Left forelimb (tissue), 1 donor: ENCODE results near the gene EIF4EBP3.

Source experiments
- DNase-seq: peaks from one replicate; pipeline ENCODE4 v3.0.0-alpha.2; 2018; ENCODE audit warnings: low spot score

Gene EIF4EBP3

DNA sequence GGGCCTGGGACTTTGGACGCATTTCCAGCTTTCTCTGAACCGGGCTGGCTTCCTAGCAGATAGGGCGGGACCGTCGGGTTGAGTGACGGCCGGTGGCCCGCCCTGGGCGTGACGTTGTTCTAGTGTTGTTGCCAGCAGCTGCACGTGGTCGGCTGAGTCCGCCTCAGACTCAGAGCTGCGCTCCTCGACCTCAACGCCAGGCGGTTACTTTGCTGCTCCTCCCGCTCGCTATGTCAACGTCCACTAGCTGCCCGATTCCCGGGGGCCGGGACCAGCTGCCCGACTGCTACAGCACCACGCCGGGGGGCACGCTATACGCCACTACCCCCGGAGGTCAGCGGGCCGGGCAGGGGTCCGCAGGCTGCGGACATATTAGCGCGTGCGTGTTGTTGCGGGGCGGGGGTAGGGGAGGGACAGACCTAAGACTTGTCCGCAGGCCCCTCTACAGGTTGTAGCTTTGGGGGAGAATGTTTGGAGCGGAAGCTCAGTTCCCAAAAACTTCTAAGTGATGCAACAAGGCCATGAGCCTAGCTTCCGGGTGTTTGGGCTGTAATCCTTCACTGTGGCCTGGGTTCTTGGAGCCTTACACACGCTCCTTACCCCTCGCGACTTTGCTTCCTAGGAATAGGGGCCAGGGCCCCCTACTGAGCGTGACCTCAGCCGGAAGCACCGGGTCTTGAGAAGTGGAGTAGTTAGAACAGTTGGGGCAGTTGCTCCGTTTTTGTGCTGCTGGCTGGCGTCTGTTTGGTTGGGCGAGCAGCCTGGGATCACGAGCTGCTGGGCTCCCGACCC, at the start of gene EIF4EBP3:
EIF4EBP3 (plus strand) TSS at position 155 of the 792 bp plus-strand sequence; CDS start at position 231, 76 bp downstream.
- DNase-seq = peak; percentile 99

DNA sequence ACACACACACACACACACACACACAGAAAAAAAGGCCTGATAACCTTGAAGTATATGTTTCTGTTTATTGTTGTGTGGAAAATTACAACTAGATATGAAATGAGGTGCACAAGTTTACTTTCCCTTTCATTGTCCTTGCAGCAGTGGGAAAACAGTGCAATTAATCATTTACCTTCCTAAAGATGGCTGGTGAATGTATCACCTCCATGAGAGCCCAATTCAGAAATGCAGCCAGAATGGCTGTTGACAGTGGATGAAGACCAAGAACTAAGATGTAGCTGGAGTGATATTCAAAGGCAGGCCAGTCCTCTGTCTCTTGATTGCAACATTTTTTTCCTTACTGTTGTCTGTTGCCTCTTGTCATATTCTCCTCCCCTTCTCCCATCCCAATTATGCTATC, 49.6 kb upstream of the EIF4EBP3 start:
- DNase-seq = no peak

DNA sequence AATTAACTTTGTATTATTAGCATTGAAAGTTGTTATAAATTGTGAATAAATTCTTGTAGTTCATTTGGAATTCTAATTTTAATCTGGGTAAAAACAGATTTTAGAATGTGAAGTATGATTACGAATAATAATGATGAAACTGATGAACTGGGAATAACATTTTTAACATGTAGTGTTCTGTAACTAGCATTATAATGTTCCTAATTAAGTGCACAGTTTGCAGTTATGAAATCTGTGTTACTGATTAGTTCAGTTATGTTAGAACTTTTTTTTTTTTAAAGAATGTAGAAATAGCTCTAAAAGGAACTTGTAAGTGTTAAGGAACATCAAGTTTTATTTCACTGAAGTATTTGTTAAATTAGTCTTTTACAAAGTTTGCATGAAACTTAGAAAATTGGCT, 48.9 kb upstream of the EIF4EBP3 start:
- no peak for DNase-seq

DNA sequence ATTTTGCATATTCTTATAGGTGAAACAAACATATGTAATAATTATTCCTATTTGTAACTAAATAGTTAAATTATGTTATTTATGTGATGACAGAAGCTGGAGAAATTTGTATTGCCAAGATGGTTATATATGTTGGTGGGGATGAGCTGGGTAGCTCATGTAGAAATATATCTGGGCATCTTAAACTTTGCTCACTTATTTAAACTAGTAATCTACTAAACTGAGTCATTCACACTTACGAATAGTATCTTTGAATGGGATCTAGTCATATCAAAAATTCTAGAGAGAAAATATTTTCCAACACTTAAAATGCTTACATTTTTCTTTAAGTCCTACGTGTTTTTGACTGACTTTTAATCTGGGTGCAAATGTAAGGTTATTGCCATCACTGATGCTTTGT, 44.6 kb upstream of the EIF4EBP3 start:
- no peak for DNase-seq

DNA sequence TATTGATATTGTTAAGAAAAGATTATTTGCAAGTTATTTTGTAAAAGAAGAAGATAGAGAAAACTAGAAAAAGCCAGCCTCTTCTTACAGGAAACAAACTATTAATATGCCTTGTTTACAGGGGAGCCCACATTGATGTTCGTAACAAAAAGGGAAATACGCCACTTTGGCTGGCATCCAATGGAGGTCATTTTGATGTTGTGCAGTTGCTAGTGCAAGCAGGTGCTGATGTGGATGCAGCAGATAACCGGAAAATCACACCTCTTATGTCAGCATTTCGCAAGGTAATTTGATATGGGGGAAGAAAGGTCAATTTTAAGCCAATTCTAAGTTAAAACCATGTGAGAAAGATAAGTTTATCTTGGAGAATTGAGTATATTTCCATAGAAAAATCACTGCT, 37.6 kb upstream of the EIF4EBP3 start:
- DNase-seq = no peak

DNA sequence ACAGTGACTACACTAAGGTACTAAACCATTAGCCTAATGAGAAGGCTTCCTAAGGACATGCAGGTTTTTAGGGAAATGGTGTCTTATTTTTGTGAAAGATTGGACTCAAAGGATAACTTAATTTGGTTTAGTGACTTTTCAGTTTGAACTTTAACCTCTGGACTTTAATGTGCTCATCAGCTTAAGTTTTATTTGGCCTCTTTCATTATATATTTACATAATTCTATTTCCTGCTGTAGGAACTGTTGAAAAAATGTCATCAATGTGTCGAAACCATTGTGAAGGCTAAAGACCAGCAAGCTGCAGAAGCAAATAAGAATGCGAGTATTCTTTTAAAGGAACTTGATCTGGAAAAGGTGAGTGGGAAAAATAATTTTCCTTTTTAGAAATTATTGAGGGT, 34.3 kb upstream of the EIF4EBP3 start:
- DNase-seq = no peak

DNA sequence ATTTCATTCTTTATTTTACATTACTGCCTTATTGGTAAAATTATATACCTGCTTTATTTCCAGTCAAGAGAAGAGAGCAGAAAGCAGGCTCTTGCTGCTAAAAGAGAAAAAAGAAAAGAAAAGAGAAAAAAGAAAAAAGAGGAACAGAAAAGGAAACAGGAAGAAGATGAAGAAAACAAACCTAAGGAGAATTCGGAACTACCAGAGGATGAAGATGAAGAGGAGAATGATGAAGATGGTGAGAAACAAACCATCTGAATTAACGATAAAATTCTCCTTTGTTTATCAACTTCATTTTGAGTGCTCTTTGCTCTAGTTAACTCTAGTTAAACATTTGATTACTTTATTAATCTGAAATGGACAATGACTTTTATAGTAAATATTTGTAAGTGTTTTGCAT, 23.5 kb upstream of the EIF4EBP3 start:
- DNase-seq = no peak

DNA sequence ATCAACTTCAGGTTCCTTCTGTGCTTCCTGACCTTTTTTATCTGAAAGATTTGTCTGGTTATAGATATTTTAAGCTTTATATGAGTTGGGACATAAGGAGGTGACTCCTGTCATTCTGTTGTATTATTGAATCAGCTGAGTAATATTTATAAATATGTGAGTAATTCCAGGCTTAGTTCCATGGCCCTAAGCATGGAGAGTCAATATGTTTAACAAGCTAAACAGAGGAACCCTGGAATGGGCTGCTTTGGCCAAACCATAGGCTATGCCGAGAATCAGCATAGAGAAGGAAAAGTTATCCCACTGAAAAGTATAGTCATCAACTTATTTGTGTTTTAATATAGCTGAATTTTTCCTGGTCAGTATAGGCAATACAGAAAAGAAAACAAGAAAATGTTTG, 7.2 kb upstream of the EIF4EBP3 start:
- no peak for DNase-seq

DNA sequence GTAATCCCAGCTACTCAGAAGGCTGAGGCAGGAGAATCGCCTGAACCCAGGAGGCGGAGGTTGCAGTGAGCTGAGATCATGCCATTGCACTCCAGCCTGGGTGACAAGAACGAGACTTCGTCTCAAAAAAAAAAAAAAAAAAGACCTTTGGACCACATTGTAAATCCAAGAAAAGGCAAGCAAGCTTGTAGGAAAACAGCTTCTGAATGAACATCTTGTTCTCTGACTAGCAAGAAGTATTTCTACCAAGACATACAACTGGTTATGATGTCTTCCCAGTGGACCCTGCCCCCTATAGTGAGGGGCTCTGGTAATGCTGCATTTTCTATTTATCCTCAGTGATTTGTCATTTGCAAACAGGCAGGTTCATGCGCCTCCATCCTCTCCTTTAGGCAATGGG, 4.5 kb upstream of the EIF4EBP3 start:
- no peak for DNase-seq

DNA sequence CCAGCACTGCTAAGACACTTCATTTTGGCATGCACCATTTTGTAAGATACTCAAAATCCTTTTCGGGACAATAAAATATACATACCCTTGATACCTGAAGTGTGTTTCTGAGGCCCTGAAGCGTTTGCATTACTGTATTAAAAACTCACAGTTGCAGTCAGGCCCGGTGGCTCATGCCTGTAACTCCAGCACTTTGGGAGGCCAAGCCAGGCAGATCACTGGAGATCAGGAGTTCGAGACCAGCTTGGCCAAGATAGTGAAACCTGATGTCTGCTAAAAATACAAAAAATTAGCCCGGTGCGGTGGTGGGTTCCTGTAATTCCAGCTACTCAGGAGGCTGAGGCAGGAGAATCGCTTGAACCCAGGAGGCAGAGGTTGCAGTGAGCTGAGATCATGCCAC, 2.5 kb upstream of the EIF4EBP3 start:
- DNase-seq = no peak

DNA sequence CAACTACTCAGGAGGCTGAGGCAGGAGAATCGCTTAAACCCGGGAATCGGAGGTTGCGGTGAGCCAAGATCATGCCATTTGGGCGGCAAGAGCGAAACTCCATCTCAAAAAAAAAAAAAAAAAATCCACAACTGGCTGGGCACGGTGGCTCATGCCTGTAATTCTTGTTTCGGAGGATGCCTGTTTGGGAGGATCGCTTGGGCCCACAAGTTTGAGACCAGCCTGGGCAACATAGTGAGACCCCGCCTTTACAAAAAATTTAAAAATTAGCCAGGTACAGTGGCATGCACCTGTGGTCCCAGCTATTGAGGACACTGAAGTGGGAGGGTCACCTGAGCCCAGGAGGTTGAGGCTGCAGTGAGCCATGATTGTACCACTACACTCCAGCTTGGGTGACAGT, 1.9 kb upstream of the EIF4EBP3 start:
- DNase-seq = no peak

DNA sequence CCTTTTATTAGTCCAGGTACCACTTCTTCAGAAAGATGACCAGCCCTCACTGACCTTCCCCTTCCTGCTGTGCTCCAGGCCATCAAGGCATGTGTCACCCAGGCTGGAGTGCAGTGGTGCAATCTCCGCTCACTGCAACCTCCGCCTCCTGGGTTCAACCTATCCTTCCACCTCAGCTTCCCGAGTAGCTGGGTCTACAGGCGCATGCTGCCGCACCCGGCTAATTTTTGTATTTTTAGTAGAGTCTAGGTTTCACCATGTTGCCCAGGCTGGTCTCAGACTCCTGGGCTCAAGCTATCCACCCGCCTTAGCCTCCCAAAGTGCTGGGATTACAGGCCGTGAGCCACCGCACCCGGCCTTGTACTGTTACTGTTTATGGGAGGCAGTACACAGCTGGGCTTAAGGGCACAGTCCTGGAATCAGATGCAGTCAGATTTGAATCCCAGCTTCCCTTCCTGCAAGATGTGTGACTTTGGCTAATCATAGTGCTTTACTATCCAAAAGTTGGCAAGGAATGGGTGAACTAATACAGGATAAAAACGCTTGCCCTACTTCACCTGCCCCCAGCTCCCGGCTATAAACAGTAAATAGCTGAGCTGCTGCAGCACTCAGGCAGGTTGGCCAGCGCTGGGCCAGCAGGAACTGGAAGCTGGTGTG, 483 bp upstream of the EIF4EBP3 start:
- DNase-seq = no peak

DNA sequence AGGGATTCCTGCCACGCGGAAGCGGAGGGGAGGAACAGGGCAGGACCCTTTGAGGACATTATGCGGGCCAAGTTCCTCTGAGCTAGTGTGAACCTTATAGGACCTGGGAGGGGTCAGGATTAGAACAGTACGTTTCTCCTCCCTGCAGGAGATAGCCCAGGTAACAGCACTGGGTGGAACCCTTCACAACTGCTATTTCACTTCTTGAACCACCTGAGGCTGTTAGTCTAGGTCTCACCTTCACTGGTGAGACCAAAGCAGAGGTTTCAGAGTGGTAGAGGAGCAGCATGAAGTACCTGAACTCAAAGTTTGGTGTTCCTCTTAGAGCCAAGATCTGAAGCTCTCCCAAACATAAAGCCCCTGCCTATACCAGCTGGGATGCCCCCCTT, 832 bp downstream of the EIF4EBP3 start:
- DNase-seq = no peak

DNA sequence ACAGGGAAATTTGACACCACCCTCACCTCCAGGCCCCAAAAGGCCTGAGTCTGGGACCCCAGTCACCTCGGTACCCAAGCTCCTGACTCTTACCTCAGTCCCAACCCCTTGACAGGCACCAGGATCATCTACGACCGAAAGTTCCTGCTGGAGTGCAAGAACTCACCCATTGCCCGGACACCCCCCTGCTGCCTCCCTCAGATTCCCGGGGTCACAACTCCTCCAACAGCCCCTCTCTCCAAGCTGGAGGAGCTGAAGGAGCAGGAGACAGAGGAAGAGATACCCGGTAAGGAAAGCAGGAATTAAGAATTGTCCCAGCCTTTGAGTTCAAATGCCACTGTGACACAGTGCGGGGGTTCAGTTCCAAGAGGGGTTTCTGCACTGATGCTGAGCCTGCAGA, 1.3 kb downstream of the EIF4EBP3 start:
- no peak for DNase-seq

DNA sequence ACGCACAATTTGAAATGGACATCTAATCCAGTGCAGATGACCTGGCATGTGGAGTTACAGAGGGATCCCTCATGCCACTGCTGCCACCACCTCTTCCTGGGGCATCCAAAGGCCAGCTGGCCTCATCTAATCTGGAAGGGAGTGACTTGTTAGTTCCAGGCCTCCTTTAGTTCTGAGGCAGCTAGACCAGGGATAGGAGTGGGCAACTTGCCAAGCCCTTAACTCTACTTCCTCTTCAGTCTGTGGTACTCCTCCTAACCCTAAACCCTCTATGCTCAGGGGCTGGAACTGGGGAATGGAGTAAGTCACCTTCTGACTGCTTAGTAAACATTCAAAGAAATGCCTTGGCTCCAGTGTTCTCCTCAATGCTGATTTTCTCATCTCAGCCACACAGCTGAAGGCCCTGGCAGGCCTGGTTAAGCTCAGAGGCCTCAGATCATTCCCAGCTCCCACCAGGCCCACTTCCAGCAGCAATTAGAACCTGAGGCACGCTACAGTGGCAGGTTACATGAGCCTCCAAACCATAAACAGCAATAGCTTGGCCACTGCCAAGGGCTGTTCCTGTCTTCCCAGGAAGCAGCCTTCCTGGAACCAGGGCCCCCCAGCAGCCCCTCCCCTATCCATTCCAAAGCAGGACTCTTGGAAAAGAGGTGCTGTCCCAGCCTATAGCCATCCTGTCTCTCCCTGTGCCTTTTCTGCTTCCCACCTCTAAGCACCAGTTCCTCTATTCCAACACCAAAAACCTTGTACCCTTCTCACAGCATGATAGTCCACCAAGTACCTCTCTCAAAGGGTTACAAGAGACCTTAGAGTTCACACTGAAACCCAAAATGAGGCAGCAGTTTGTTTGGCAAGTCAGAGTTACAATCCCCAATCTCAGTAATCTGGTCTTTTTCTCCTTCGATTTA, 2.0 kb downstream of the EIF4EBP3 start:
- DNase-seq = no peak

DNA sequence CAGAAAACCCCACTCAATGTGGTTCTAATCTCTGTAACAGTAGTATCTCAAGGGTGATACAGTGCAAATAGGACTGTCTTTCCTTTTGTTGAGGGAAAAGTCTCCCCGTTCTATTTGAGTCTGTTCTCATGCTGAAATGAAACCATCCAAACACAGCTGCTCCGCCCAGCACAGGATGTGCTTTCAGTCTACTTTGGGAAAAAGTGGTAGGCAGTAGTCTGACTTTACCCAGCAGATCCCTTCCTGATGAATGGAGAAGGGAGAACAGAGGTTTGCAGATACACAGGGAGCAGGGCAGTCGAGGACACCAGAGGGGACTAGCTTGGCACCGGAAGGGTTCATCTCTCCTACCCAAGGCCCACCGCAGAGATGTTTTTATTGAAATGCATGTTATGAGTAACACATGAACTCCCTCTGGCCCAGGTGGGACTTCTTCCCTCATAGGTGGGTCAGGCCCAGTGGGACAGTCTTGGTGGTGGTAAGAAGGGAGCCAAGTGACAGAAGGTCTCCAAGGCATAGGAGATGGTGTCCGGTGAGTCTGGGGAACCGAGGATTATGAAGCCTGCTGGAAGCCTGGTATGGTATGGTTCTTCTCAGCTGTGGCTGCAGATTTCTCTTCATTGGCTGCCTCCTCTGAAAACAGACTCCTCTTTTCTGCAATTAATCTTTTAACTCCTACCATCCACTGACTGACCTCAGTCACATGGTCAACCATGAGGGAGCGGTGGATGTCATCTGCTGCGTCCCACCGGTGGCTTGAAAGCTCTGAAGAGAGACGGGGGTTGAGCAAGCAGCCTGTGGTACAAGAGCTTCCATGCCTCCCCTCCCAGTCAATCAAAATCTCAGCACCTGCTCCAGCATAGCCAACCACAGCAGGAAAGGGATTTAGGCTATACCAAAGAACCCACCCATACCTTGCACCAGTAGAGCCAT, 3.0 kb downstream of the EIF4EBP3 start:
- DNase-seq = no peak

DNA sequence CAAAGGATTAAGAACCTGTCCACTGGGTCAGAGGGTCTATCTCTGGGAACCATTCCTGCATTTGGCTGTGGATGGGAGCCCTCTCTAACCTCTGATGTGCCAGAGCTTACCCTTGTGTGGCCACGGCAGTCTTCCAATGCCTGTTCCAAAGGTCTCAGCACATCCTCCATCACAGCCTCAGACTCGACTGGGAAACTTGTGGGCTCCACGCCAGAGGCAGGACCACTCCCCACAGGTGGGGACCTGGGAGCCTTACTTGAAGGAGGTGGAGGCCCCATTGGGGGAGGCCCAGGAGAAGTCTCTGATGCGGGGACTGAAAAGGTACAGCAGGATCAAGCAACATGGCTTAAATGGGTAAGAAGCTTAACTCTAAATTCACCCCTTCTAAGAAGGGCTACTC, 4.4 kb downstream of the EIF4EBP3 start:
- DNase-seq = no peak

DNA sequence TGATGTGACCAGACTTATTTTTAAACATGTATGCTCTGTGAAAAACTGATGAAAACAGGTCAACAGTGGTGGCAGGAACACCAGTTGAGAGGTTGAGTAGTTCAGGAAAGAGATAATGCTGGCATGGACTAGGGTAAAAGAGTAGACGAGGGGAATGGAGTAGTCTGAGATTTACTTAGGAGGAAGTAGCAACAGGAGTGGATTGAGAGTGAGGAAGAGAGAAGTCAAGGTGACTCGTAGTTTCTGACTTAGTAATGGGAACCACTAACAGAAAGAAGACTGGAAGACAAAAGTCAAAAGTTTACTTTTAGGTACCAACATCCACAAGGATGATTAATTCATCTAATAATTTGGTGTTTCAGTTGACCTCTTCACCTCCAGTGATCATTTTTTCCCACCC, 6.2 kb downstream of the EIF4EBP3 start:
- no peak for DNase-seq

DNA sequence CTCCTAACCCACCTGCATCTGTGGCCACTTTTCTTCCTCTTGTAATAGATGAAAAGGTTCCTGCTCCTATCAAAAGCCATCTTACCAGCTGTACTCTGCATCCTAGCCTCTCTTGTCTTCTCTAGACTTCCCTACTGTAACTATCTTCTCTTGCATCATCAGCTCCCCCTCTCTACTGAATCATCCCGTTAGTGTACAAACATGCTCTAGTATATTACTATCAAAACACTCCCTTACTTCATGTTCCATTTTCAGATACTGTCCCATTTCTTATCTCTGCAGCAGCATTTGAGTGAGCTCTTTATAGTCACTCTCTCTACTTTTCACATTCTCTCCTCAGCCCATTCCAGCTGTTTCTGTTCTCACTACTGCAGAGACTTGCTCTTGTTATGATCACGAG, 7.0 kb downstream of the EIF4EBP3 start:
- DNase-seq = no peak

DNA sequence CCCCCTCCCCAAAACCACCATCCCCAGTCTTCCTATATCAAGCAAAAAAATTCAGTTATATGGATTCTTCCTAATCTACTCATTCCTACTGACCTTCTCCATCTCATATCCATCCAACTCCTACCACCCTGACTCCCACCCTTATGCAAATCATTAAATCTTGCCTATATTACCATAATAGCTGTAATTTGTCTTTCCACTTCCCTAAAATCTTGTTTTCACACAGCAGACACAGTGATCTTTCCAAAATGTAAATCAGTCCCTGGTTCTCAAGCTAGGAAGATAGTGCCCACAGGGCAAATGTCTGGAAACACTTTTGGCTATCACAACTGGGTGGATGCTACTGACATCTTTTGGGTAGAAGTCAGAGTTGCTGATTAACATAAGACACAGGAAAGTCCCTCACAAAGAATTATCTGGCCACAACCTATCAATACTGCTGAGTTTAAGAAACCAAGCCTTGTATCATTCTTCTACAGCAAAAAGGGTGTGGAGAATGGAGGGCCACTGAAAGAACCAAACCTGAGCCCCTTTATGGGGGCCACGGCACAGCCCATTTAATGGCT, 8.4 kb downstream of the EIF4EBP3 start:
- no peak for DNase-seq

DNA sequence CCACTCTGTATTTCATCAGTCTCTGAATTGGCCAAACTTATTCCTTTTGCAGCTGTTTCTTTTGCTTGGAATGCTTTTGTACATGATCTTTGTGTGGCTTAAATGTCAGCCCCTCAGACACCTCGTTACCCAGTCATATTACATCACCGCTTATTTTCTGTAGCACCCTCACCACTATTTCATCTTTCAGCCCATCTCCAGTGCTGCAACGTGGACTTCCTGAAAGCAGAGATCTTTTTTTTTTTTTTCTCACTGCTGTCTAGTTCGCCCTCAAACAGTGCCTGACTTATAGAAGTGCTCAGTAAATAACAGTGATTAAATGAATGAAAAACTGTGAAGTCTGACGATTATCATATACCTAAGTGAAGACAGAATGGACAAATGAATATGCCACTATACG, 9.0 kb downstream of the EIF4EBP3 start:
- DNase-seq = no peak
